ENCODE measurements around the gene CFAP74.

CFAP74 gene

GRCh38 chr1:2019172-2019543 is 15.6 kb upstream of the CFAP74 start, which contains the start of gene GABRD:
Gene GABRD (plus strand): TSS chr1:2019345. CDS start chr1:2019424, 79 bp downstream.
- H3K27ac ChIP-seq (ENCODE audit: low read length), result no peak within 1 kb of the TSS
- WGBS (ENCODE audit: insufficient coverage, insufficient read length), result no CpG with 5 or more reads among the region's 60 CpGs
- DNase-seq (ENCODE audit: low read depth, low spot score), result no peak
- no peaks in the 10 kb centered on the region for H3K9me3 ChIP-seq (ENCODE audit: control insufficient read depth, insufficient read depth, low read length)
- no peaks in the 10 kb centered on the region for H3K36me3 ChIP-seq (ENCODE audit: control insufficient read depth, insufficient read depth, low read length)
- no peaks in the 10 kb centered on the region; the same call in 1 of the 2 replicates for H3K4me1 ChIP-seq (ENCODE audit: control insufficient read depth, insufficient read depth, low read length)
- H3K27me3 ChIP-seq (ENCODE audit: control insufficient read depth, insufficient read depth, low read length), result peaks cover 8% of the 10 kb centered on the region
- H3K4me3 ChIP-seq (ENCODE audit: low read length), result peak within 1 kb of the TSS; percentile 43; the same call in 1 of the 2 replicates

- no peak overlapping the region for H3K27ac ChIP-seq (ENCODE audit: low read length)
- DNase-seq (ENCODE audit: low read depth, low spot score), result no peak
- no CpG with 5 or more reads among the region's 48 CpGs for WGBS (ENCODE audit: insufficient coverage, insufficient read length)
- no peaks in the 10 kb centered on the region for H3K9me3 ChIP-seq (ENCODE audit: control insufficient read depth, insufficient read depth, low read length)
- peaks cover 8% of the 10 kb centered on the region for H3K27me3 ChIP-seq (ENCODE audit: control insufficient read depth, insufficient read depth, low read length)
- peaks cover under 1% of the 10 kb centered on the region; the same call in 1 of the 2 replicates for H3K4me1 ChIP-seq (ENCODE audit: control insufficient read depth, insufficient read depth, low read length)
- peak overlapping the region; percentile 35; the same call in 1 of the 2 replicates for H3K4me3 ChIP-seq (ENCODE audit: low read length)
- no peaks in the 10 kb centered on the region for H3K36me3 ChIP-seq (ENCODE audit: control insufficient read depth, insufficient read depth, low read length)
These were observed 14.9 kb upstream of the CFAP74 start for GRCh38 chr1:2018217-2019171.

DNA sequence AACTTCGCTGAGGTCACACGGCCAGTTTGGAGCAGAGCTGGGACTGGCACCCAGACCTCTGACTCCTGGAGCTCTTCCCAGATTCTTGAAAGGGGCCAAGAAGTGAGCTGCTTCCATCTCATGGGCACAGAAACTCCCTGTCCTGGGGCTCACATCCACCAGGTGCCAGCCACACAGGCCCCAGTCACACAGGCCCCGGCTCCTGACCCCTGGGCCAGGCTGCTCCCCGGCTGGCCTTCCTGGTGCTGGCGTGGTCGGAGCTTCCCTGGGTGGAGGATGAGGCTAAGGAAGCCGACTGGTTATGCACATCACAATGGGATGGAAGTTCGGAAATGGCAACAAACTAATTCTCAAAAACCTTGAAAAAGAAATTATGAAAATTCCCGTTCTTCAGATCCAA is 12.5 kb upstream of the CFAP74 start:
- Histone ChIP-seq H3K4me3 (ENCODE audit: low read length) (no peak overlapping the region), H3K9me3 (ENCODE audit: control insufficient read depth, insufficient read depth, low read length) (no peaks in the 10 kb centered on the region), H3K27ac (ENCODE audit: low read length) (no peak overlapping the region), H3K4me1 (ENCODE audit: control insufficient read depth, insufficient read depth, low read length) (0 out of 2 replicates have a peak, but pooled peaks cover 1% of the 10 kb centered on the region), H3K36me3 (ENCODE audit: control insufficient read depth, insufficient read depth, low read length) (no peaks in the 10 kb centered on the region), H3K27me3 (ENCODE audit: control insufficient read depth, insufficient read depth, low read length) (peaks cover 8% of the 10 kb centered on the region)
- no CpG with 5 or more reads among the region's 9 CpGs for WGBS (ENCODE audit: insufficient coverage, insufficient read length)
- no peak for DNase-seq (ENCODE audit: low read depth, low spot score)

- WGBS (ENCODE audit: insufficient coverage, insufficient read length), result no CpG with 5 or more reads among the region's 34 CpGs
- Histone ChIP-seq H3K27me3 (ENCODE audit: control insufficient read depth, insufficient read depth, low read length) (peaks cover 3% of the 10 kb centered on the region; the same call in 1 of the 2 replicates), H3K27ac (ENCODE audit: low read length) (no peak overlapping the region)
These were observed 11.5 kb upstream of the CFAP74 start for GRCh38 chr1:2014741-2015735.

GRCh38 chr1:2014181-2014580 is 10.6 kb upstream of the CFAP74 start:
- Histone ChIP-seq H3K27me3 (ENCODE audit: control insufficient read depth, insufficient read depth, low read length) (no peaks in the 10 kb centered on the region), H3K4me1 (ENCODE audit: control insufficient read depth, insufficient read depth, low read length) (0 out of 2 replicates have a peak, but pooled peaks cover 1% of the 10 kb centered on the region), H3K27ac (ENCODE audit: low read length) (no peak overlapping the region), H3K36me3 (ENCODE audit: control insufficient read depth, insufficient read depth, low read length) (no peaks in the 10 kb centered on the region; the same call in 1 of the 2 replicates), H3K9me3 (ENCODE audit: control insufficient read depth, insufficient read depth, low read length) (no peaks in the 10 kb centered on the region), H3K4me3 (ENCODE audit: low read length) (no peak overlapping the region)
- no CpG with 5 or more reads among the region's 15 CpGs for WGBS (ENCODE audit: insufficient coverage, insufficient read length)
- no peak for DNase-seq (ENCODE audit: low read depth, low spot score)

More at GRCh38 chr1:2014741-2015735, 11.5 kb upstream of the CFAP74 start:
- Histone ChIP-seq H3K9me3 (ENCODE audit: control insufficient read depth, insufficient read depth, low read length) (no peaks in the 10 kb centered on the region), H3K4me3 (ENCODE audit: low read length) (no peak overlapping the region), H3K4me1 (ENCODE audit: control insufficient read depth, insufficient read depth, low read length) (0 out of 2 replicates have a peak, but pooled peaks cover 1% of the 10 kb centered on the region), H3K36me3 (ENCODE audit: control insufficient read depth, insufficient read depth, low read length) (no peaks in the 10 kb centered on the region)
- no peak for DNase-seq (ENCODE audit: low read depth, low spot score)

- Histone ChIP-seq H3K9me3 (ENCODE audit: control insufficient read depth, insufficient read depth, low read length) (no peaks in the 10 kb centered on the region), H3K4me1 (ENCODE audit: control insufficient read depth, insufficient read depth, low read length) (0 out of 2 replicates have a peak, but pooled peaks cover 1% of the 10 kb centered on the region), H3K4me3 (ENCODE audit: low read length) (no peak overlapping the region), H3K27ac (ENCODE audit: low read length) (no peak overlapping the region), H3K27me3 (ENCODE audit: control insufficient read depth, insufficient read depth, low read length) (no peaks in the 10 kb centered on the region), H3K36me3 (ENCODE audit: control insufficient read depth, insufficient read depth, low read length) (no peaks in the 10 kb centered on the region; the same call in 1 of the 2 replicates)
- no CpG with 5 or more reads among the region's 27 CpGs for WGBS (ENCODE audit: insufficient coverage, insufficient read length)
- no peak for DNase-seq (ENCODE audit: low read depth, low spot score)
These were observed 5.8 kb upstream of the CFAP74 start for GRCh38 chr1:2009101-2010053.

DNA sequence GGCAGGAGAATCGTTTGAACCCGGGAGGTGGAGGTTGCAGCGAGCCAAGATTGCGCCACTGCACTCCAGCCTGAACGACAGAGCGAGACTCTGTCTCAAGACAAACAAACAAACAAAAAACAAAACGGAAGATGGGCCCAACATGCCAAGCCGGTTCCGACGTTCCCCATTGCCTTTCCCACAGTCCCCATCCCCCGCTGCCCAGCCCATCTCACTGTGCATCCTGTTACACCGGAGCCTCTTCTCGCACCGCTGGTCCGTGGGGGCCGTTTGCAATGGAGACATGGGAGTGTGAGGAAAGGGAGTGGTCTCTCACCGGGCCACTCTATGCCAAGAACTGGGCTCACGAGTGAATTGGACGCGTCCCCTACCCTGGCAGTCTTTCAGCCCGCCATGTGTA is 1.3 kb upstream of the CFAP74 start:
- H3K27ac ChIP-seq (ENCODE audit: low read length), result no peak overlapping the region
- no peak for DNase-seq (ENCODE audit: low read depth, low spot score)
- no peaks in the 10 kb centered on the region for H3K4me1 ChIP-seq (ENCODE audit: control insufficient read depth, insufficient read depth, low read length)
- no peak overlapping the region for H3K4me3 ChIP-seq (ENCODE audit: low read length)
- no peaks in the 10 kb centered on the region for H3K27me3 ChIP-seq (ENCODE audit: control insufficient read depth, insufficient read depth, low read length)
- no peaks in the 10 kb centered on the region for H3K9me3 ChIP-seq (ENCODE audit: control insufficient read depth, insufficient read depth, low read length)
- H3K36me3 ChIP-seq (ENCODE audit: control insufficient read depth, insufficient read depth, low read length), result no peaks in the 10 kb centered on the region; the same call in 1 of the 2 replicates
- WGBS (ENCODE audit: insufficient coverage, insufficient read length), result no CpG with 5 or more reads among the region's 21 CpGs

GRCh38 chr1:2001773-2002411 is 1.7 kb downstream of the CFAP74 start:
- no CpG with 5 or more reads among the region's 13 CpGs for WGBS (ENCODE audit: insufficient coverage, insufficient read length)
- Histone ChIP-seq H3K4me1 (ENCODE audit: control insufficient read depth, insufficient read depth, low read length) (no peaks in the 10 kb centered on the region), H3K36me3 (ENCODE audit: control insufficient read depth, insufficient read depth, low read length) (no peaks in the 10 kb centered on the region), H3K9me3 (ENCODE audit: control insufficient read depth, insufficient read depth, low read length) (no peaks in the 10 kb centered on the region), H3K27ac (ENCODE audit: low read length) (no peak overlapping the region), H3K4me3 (ENCODE audit: low read length) (no peak overlapping the region), H3K27me3 (ENCODE audit: control insufficient read depth, insufficient read depth, low read length) (no peaks in the 10 kb centered on the region)
- no peak for DNase-seq (ENCODE audit: low read depth, low spot score)

- Histone ChIP-seq H3K36me3 (ENCODE audit: control insufficient read depth, insufficient read depth, low read length) (no peaks in the 10 kb centered on the region), H3K4me1 (ENCODE audit: control insufficient read depth, insufficient read depth, low read length) (no peaks in the 10 kb centered on the region), H3K4me3 (ENCODE audit: low read length) (no peak overlapping the region), H3K27me3 (ENCODE audit: control insufficient read depth, insufficient read depth, low read length) (no peaks in the 10 kb centered on the region), H3K27ac (ENCODE audit: low read length) (no peak overlapping the region), H3K9me3 (ENCODE audit: control insufficient read depth, insufficient read depth, low read length) (no peaks in the 10 kb centered on the region)
- no peak for DNase-seq (ENCODE audit: low read depth, low spot score)
- no CpG with 5 or more reads among the region's 9 CpGs for WGBS (ENCODE audit: insufficient coverage, insufficient read length)
These were observed 2.7 kb downstream of the CFAP74 start for GRCh38 chr1:2000850-2001249.
